ENCODE results near the gene CHCHD6.
A peak's percentile ranks its signal among the peaks of the same experiment; 100 is the strongest.

CHCHD6 gene

GRCh38 chr3:126964261-126964660, 260.2 kb downstream of the CHCHD6 start:
- DNase-seq, result no peak

DNA sequence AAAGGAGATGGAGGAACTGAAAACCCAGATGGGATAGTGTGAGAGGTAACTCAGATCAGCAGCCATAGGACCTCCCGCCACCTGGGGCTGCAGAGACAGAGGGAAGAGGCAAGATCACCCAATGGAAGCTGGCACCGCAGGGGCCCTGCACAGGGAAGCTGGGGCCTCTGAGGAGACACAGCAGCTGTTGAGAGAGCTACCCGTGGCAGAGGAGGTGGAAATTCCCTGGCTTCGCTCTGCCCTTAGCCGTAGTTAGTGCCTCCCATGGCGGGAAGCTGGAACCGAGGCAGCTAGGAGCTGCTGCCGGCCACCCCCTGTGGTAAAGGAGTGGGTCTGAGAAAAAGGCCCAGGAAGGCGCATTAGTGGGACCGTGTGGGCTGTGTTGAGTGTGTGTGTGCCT, 260.9 kb downstream of the CHCHD6 start:
- DNase-seq, result no peak

DNA sequence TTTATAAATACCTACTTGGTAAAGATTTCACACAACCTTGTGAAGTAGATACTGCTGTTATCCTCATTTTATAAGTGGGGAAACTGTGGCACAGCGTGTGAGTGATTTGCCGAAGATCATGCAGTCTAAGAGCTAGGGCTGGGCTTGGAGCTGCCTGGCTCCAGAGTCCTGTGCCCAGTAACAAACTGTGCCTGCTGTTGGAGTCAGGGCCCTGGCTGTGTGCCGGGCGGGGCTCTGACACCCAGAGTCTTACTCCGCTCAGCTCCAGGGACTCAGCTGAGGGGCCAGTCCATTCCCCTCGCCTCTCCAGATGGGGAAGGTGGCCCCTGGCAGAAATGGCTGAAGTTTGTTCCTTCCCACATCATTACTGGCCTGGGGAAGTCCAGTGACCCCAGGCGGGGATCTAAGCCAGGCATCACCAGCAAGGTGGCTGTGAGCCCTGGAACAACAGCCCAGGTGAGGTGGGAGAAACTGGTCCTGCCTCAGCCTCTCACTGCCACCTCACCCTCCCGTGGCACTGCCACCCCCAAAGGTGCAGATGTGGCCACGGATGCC, 261.6 kb downstream of the CHCHD6 start:
- no peak for DNase-seq

DNA sequence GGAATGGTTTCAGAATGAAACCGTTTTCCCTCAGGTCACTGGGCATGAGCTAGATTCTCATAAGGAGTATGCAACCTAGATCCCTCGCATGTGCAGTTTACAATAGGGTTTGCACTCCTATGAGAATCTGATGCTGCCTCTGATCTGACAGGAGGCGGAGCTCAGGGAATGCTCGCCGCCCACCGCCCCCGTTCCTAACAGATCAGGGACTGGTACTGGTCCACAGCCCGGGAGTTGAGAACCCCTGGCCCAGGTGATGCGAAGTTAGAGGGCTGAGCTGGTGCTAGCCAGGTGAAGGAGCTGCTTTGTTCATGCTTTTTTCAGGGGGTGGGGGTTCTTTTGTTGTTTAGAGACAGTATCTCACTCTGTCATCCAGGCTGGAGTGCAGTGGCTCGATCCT, 263.3 kb downstream of the CHCHD6 start:
- no peak for DNase-seq

DNA sequence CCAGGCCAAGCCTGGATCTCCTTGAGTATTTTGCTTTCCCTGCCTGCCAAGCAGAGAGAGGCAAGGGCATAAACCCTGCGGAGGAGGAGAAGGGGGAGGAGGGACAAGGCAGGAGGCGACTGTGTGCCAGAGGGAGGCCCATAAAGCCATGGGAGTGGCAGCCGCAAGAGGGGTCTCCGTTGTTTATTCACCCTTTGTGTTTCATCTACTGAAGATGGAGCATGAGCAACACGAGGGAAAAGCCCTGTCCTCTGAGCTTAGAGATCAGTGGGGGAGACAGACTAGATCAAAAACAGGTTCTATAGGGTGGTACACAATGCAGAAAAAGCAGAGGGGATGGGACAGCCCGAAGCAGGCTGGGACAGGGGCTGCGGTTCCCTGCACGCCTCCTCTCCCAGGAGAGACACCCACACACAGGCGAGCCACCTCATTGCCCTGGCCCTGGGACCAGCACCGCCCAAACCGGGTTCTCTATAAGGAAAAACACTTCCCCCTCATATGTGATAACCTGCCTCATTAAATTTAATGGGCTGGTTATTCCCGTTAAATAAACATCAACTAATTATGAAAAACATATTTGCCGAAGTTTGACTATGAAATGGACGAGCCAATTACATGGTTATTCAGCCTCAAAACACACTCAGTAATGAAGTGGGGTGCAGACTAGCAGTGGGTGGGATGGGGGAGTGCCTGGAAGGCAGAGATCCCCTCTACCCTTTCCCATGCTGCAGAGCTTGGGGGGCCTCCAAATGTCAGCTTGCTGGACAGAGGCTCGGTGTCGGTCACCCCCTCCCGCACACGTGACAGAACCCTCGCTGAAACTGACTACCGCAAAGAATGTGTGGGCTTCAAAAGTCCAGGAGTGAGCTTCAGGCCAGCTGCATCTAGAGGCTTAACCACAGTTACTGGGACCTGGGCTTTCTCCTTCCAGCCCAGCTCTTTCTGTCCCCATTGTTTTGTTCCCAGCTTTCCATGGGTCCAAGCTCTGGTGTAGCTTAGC, 264.7 kb downstream of the CHCHD6 start:
- no peak for DNase-seq

GRCh38 chr3:126969586-126969985, 265.5 kb downstream of the CHCHD6 start:
- DNase-seq, result no peak

GRCh38 chr3:126970101-126970500, 266.1 kb downstream of the CHCHD6 start:
- DNase-seq, result no peak

- DNase-seq, result no peak
Observed at GRCh38 chr3:126970921-126971320, 266.9 kb downstream of the CHCHD6 start.

DNA sequence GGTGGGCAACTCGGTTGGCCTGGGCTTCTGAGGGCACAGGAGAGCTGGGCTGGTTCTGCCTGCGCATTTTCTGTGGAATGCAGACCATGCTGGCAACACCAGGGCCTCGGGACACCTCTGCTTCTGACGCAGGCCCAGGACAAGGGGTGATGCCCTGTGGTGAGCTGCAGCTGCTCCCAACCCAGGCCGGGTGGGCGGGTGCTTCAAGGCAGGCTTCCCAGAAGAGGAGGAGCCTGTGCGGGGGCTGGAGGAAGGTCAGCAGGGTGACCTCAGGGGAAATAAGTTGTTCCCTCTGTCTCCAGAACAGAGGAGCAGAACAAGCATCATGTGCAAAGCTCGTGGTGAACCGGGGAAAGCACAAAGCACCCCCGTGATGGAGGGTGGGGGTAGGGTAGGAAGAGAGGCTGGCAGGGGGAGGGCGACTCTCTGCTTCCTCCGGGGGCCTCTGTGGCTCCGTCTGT, 267.9 kb downstream of the CHCHD6 start:
- peak; percentile 38 for DNase-seq

DNA sequence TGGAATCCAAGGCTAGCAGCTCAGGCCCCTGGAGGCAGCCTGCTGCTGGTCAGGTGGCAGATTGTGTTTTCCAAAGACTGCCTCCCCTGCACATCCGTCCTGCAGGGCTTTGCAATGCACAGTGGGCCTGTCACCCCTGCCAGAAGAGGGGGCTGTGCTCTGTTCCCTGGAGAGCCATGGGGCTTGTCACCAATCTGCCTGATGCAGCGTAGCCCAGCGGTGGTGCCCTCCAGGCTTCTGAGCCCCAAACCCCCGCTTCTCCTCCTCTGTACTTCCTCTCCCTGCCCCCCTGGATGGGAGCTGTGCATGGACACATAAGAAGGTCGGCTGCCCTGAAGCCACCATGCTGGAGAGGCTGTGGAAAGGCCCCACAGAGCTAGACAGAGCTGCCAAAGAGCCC, 268.8 kb downstream of the CHCHD6 start:
- DNase-seq, result no peak

DNA sequence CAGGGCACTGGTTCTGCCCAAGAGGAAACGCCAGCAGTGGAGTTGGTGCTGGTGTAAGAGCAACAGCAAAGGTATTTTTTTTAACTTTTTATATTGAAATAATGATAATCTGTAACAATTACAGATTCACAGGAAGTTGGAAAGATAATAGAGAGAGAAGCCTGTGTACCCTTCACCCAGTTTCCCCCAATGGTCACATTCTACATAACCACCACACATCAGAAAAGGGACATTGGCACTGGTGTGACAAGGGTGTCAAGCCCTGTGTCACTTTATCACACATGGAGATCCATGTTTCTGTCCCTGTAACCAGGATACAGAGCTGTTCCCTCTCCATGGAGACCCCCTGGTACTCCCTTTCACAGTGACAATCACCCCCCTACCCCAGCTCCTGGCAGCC, 269.8 kb downstream of the CHCHD6 start:
- no peak for DNase-seq

GRCh38 chr3:126974756-126975155, 270.7 kb downstream of the CHCHD6 start:
- DNase-seq, result no peak

DNA sequence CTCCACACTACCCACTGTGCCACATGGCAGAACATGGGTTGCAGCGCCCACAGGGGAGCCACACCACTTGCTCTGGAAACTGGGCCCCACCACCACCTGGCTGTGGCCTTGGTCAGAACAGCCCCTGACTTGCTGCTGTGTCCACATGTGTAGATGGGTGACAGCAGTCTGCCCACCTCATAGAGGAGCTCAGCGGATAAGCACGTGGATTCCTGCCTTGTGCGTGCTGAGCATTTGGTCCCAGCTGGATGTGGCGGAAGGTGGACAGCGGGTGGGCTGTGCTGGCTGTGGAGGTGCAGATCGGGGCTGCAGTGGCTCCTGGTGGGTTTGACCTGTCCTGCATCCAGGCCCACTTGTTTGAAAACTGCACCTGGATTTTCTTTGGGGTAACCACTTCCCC, 272.9 kb downstream of the CHCHD6 start:
- DNase-seq, result no peak

GRCh38 chr3:126977821-126978220, 273.8 kb downstream of the CHCHD6 start:
- DNase-seq, result no peak

DNA sequence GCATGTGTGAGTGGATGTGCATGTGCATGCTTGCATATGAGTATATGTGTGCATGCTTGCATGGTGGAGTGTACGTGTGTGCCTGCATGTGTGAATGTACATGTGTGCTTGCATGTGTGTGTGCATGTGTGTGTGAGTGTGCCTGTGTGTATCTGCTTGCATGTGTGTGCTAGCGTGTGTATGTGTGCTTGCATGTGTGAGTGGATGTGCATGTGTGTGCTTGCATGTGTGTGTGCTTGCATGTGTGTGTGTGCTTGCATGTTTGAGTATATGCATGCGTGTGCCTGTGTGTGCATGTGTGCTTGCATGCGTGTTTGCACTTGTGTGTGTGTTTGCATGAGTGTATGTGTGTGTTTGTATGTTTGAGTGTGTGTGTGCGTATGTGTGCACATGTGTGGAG, 274.3 kb downstream of the CHCHD6 start:
- no peak for DNase-seq

- peak; percentile 7 for DNase-seq
Observed at GRCh38 chr3:126979046-126979628, 275.1 kb downstream of the CHCHD6 start.

DNA sequence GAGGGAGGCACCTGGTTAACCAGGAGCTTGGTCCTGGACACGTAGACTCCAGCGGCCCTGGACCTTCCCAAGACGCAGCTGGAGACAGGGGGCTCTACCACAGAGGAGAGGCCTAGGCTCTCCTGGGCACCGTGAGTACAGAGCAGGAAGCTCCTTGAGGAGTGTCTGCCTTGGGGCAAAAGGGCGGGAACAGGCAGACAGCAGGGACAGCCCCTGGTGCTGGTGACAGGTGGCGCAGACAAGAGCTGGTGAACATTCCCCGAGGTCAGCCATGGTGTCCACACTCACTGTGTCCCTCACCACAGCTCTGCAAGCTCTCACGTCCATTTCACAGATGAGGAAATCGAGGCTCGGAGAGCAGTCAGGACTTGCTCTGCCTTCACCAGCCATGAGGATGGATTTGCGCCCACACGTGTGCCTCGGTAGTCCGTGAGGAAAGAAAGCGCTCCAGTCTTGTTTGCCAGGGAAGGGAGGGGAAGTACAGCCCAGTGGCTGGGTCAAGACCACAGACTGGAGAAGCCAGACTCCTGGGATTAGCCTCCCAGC, 276.3 kb downstream of the CHCHD6 start:
- no peak for DNase-seq

DNA sequence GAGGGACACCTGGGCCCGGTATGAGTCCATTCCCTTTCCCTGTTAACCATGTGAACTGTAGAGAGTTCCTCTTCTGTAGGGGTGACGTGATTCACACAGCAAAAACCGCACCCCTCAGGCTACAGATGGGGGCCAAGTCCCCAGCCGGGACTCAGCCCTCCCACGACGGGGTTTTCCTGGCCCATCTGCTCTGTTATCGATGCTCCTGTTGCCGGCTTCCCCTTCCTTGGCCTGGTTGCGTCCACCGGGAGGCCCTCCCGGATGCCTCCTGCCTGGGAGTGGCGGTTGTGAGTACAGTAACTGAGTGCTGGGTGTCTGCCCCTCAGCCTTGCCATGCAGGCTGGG, 278.1 kb downstream of the CHCHD6 start:
- DNase-seq, result peak; percentile 83

GRCh38 chr3:126982471-126983175, 278.6 kb downstream of the CHCHD6 start, which contains the start of gene PLXNA1:
Gene PLXNA1 (plus strand): TSS chr3:126983115. CDS start chr3:126988594, 5,479 bp downstream.
- peak; percentile 87 for DNase-seq

DNA sequence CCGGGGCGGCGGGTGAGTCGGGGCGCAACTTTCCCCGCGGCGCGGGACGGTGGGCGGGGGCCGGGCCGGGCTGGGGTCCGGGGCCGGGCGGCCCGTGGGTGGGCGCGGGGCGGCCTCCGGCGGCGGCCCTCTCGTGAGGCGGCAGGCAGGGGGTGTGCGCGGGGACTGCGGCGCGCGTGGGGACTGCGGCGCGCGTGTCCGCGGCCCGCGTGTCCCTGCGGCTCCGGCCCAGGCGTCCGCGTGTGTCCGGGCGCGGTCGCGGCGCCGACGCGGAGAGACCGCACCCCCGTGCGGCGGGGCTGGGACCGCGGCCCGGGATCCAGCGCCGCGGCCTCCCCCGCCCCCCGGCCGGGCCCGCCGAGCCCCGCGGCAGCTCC, 279.2 kb downstream of the CHCHD6 start:
- DNase-seq, result no peak

DNA sequence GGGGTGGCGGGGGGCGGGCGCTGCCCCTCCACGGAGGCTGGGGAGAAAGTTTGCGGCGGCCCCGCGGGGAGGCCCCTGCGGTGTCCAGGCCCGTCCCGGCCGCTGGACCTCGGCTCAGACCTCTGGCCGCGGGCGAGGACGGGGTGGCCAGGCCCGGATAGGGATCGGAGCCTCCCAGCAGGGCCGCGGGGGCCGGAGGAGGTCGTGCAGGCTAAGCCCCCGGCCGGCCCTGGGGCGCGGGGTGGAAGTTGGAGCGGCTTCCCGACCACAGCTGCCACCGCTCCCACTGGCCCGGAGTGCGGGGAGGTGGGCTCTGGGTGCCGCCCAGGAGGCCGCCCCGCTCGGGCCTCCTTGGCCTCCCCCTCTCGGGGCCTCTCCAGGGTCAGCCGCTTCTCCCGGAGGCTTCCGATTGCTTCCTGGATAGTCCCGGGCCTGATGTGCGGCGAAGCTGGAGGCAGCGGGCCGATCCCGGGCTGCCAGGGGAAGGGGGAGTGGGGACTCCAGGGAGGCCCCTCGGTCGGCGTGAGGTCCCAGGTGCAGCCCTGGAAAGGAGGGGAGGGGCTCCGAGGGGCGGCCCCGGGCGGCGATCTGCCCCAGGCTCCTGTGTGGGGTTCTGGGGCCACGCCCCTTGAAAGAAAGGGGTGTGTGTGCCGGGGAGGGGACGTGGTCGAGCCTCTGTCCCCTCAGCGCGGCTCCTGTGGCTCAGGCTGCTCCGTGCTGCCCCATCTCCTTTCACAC, 279.8 kb downstream of the CHCHD6 start:
- peak; percentile 43 for DNase-seq

Measured in OCI-M1 (cell line).